Uterus (tissue), 2 donors: ENCODE results near the gene ROPN1.

Experiments used
- CTCF ChIP-seq, 4 experiments: fragments of 200-600 bp in 2 of 4; fragments of 450-650 bp in 2 of 4; sonication (generic) in 2 of 4; IDR thresholded peaks; one replicate each; pipeline ENCODE4 v1.5.1; 2016 to 2019; ENCODE audit warnings: antibody characterized with exemption in 4 of 4, mild to moderate bottlenecking in 2 of 4, moderate library complexity in 1 of 4
- POLR2A ChIP-seq, 2 donors: fragments of 450-650 bp; IDR thresholded peaks; one replicate each; pipeline ENCODE4 v1.6.1; 2016; ENCODE audit warnings: antibody characterized with exemption in 2 of 2, mild to moderate bottlenecking in 1 of 2, moderate library complexity in 1 of 2

- TF ChIP-seq CTCF (IDR thresholded peaks at IDR 0.05) (no peak), POLR2A (IDR thresholded peaks at IDR 0.05) (no peak)
These were observed 22.5 kb upstream of the ROPN1 start for GRCh38 chr3:124014366-124014942.
